ENCODE measurements around the gene CNTNAP5. TPM values are rescaled to one million over a fixed set of nuclear protein-coding genes. Genes with fewer than 3 reads are reported as not detected.

Gene CNTNAP5
- total and polyA plus RNA-seq, 2 experiments from 2014 or later, result 0.03 TPM; not detected in 1

- TF ChIP-seq CTCF (IDR thresholded peaks at IDR 0.05; ENCODE audit: low read depth, low read length), result no peak
- Histone ChIP-seq H3K27ac (no peak overlapping the region), H3K4me1 (ENCODE audit: low read depth) (peaks cover 11% of the 10 kb centered on the region), H3K36me3 (no peaks in the 10 kb centered on the region), H3K4me3 (no peak overlapping the region), H3K27me3 (no peaks in the 10 kb centered on the region), H3K9me3 (ENCODE audit: low read depth) (no peaks in the 10 kb centered on the region)
- DNase-seq (ENCODE audit: low read depth in 1 of 2, low spot score in 1 of 2), result no peak
Measured at GRCh38 chr2:124092651-124093050, 67.6 kb downstream of the CNTNAP5 start.

GRCh38 chr2:124104914-124105313, 79.8 kb downstream of the CNTNAP5 start:
- H3K9me3 ChIP-seq (ENCODE audit: low read depth), result no peaks in the 10 kb centered on the region
- no peak overlapping the region for H3K27ac ChIP-seq
- H3K4me1 ChIP-seq (ENCODE audit: low read depth), result no peaks in the 10 kb centered on the region
- no peak for TF ChIP-seq CTCF (IDR thresholded peaks at IDR 0.05; ENCODE audit: low read depth, low read length)
- DNase-seq (ENCODE audit: low read depth in 1 of 2, low spot score in 1 of 2), result no peak
- no peaks in the 10 kb centered on the region for H3K27me3 ChIP-seq
- no peak overlapping the region for H3K4me3 ChIP-seq
- H3K36me3 ChIP-seq, result no peaks in the 10 kb centered on the region

GRCh38 chr2:124112206-124112605, 87.1 kb downstream of the CNTNAP5 start:
- no peaks in the 10 kb centered on the region for H3K27me3 ChIP-seq
- H3K36me3 ChIP-seq, result no peaks in the 10 kb centered on the region
- no peak overlapping the region for H3K27ac ChIP-seq
- H3K9me3 ChIP-seq (ENCODE audit: low read depth), result no peaks in the 10 kb centered on the region
- H3K4me1 ChIP-seq (ENCODE audit: low read depth), result no peaks in the 10 kb centered on the region
- no peak overlapping the region for H3K4me3 ChIP-seq
- TF ChIP-seq CTCF (IDR thresholded peaks at IDR 0.05; ENCODE audit: low read depth, low read length), result no peak
- DNase-seq (ENCODE audit: low read depth in 1 of 2, low spot score in 1 of 2), result peak in 1 of 2 donors; percentile 25

GRCh38 chr2:124112966-124113365, 87.9 kb downstream of the CNTNAP5 start:
- H3K9me3 ChIP-seq (ENCODE audit: low read depth), result no peaks in the 10 kb centered on the region
- DNase-seq (ENCODE audit: low read depth in 1 of 2, low spot score in 1 of 2), result peak in 1 of 2 donors; percentile 84
- H3K27ac ChIP-seq, result no peak overlapping the region
- no peaks in the 10 kb centered on the region for H3K27me3 ChIP-seq
- no peak overlapping the region for H3K4me3 ChIP-seq
- no peak for TF ChIP-seq CTCF (IDR thresholded peaks at IDR 0.05; ENCODE audit: low read depth, low read length)
- no peaks in the 10 kb centered on the region for H3K36me3 ChIP-seq
- H3K4me1 ChIP-seq (ENCODE audit: low read depth), result no peaks in the 10 kb centered on the region

GRCh38 chr2:124120246-124120645, 95.2 kb downstream of the CNTNAP5 start:
- Histone ChIP-seq H3K9me3 (ENCODE audit: low read depth) (no peaks in the 10 kb centered on the region), H3K27me3 (no peaks in the 10 kb centered on the region), H3K4me1 (ENCODE audit: low read depth) (no peaks in the 10 kb centered on the region), H3K36me3 (no peaks in the 10 kb centered on the region), H3K4me3 (no peak overlapping the region), H3K27ac (no peak overlapping the region)
- DNase-seq (ENCODE audit: low read depth in 1 of 2, low spot score in 1 of 2), result no peak
- TF ChIP-seq CTCF (IDR thresholded peaks at IDR 0.05; ENCODE audit: low read depth, low read length), result no peak

GRCh38 chr2:124121106-124121505, 96.0 kb downstream of the CNTNAP5 start:
- Histone ChIP-seq H3K27me3 (no peaks in the 10 kb centered on the region), H3K4me3 (no peak overlapping the region), H3K4me1 (ENCODE audit: low read depth) (no peaks in the 10 kb centered on the region), H3K27ac (no peak overlapping the region), H3K9me3 (ENCODE audit: low read depth) (no peaks in the 10 kb centered on the region), H3K36me3 (no peaks in the 10 kb centered on the region)
- TF ChIP-seq CTCF (IDR thresholded peaks at IDR 0.05; ENCODE audit: low read depth, low read length), result no peak
- DNase-seq (ENCODE audit: low read depth in 1 of 2, low spot score in 1 of 2), result no peak
